H9 (cell line): ENCODE measurements around the gene NEU3. TPM values are rescaled to one million over a fixed set of nuclear protein-coding genes. Genes with fewer than 3 reads are reported as not detected.

ENCODE experiments used
- DNase-seq: peaks from one replicate; pipeline ENCODE4 v3.0.0-alpha.2; 2017
- H2AFZ ChIP-seq: one replicate; pipeline ENCODE4 v1.6.1; 2013; ENCODE audit warnings: mild to moderate bottlenecking, low read length, control low read depth, moderate library complexity
- H2AK5ac ChIP-seq: 2 replicates; pipeline ENCODE4 v1.6.1; 2013; ENCODE audit warnings: low read length, control low read depth, mixed read lengths; ENCODE audit not compliant: insufficient read length
- H2BK120ac ChIP-seq: one replicate; pipeline ENCODE4 v1.6.1; 2013; ENCODE audit warnings: low read depth, mild to moderate bottlenecking, low read length, control low read depth, inconsistent platforms; ENCODE audit not compliant: poor library complexity, severe bottlenecking
- H2BK12ac ChIP-seq: 2 replicates; pipeline ENCODE4 v1.6.1; 2013; ENCODE audit warnings: low read length, control low read depth, mixed read lengths, low read depth; ENCODE audit not compliant: insufficient read length
- H2BK15ac ChIP-seq: 2 replicates; pipeline ENCODE4 v1.6.1; 2013; ENCODE audit warnings: low read depth, low read length, control low read depth
- H2BK20ac ChIP-seq: one replicate; pipeline ENCODE4 v1.6.1; 2013; ENCODE audit warnings: low read depth, mild to moderate bottlenecking, low read length, control low read depth, inconsistent platforms; ENCODE audit not compliant: poor library complexity, severe bottlenecking
- H2BK5ac ChIP-seq: 2 replicates; pipeline ENCODE4 v1.6.1; 2013; ENCODE audit warnings: low read length, control low read depth, mixed read lengths; ENCODE audit not compliant: insufficient read length
- H3K14ac ChIP-seq: 2 replicates; pipeline ENCODE4 v1.6.1; 2013; ENCODE audit warnings: low read length, control low read depth; ENCODE audit not compliant: insufficient read depth
- H3K18ac ChIP-seq: 2 replicates; pipeline ENCODE4 v1.6.1; 2013; ENCODE audit warnings: low read depth, mild to moderate bottlenecking, mixed read lengths, low read length, control low read depth; ENCODE audit not compliant: insufficient read length
- H3K23ac ChIP-seq: 2 replicates; pipeline ENCODE4 v1.6.1; 2013; ENCODE audit warnings: low read length, control low read depth, mixed read lengths, low read depth; ENCODE audit not compliant: insufficient read length
- H3K23me2 ChIP-seq: 2 replicates; pipeline ENCODE4 v1.6.1; 2013; ENCODE audit warnings: low read depth, mild to moderate bottlenecking, mixed read lengths, low read length, control low read depth; ENCODE audit not compliant: insufficient read length, poor library complexity, severe bottlenecking
- H3K27ac ChIP-seq: 2 replicates; pipeline ENCODE4 v1.5.1; 2013; ENCODE audit warnings: low read length, control low read depth, mixed read lengths, low read depth; ENCODE audit not compliant: insufficient read length
- H3K27me3 ChIP-seq: 2 replicates; pipeline ENCODE4 v1.6.1; 2013; ENCODE audit warnings: low read length, control low read depth, inconsistent platforms; ENCODE audit not compliant: insufficient read depth
- H3K4ac ChIP-seq: 2 replicates; pipeline ENCODE4 v1.6.1; 2013; ENCODE audit warnings: low read depth, mild to moderate bottlenecking, control low read depth, inconsistent platforms, low read length, moderate library complexity
- H3K4me1 ChIP-seq: 2 replicates; pipeline ENCODE4 v1.6.1; 2013; ENCODE audit warnings: low read length, control low read depth, inconsistent platforms; ENCODE audit not compliant: insufficient read depth
- H3K4me2 ChIP-seq: 2 replicates; pipeline ENCODE4 v1.6.1; 2013; ENCODE audit warnings: low read length, control low read depth, mixed read lengths; ENCODE audit not compliant: insufficient read length, insufficient read depth
- H3K56ac ChIP-seq: 2 replicates; pipeline ENCODE4 v1.6.1; 2013; ENCODE audit warnings: low read depth, mild to moderate bottlenecking, mixed read lengths, low read length, control low read depth; ENCODE audit not compliant: insufficient read length
- H3K79me1 ChIP-seq: 2 replicates; pipeline ENCODE4 v1.6.1; 2013; ENCODE audit warnings: low read depth, mild to moderate bottlenecking, moderate library complexity, low read length, control low read depth, inconsistent platforms; ENCODE audit not compliant: insufficient read depth, poor library complexity, severe bottlenecking
- H3K79me2 ChIP-seq: 2 replicates; pipeline ENCODE4 v1.6.1; 2013; ENCODE audit warnings: low read length, control low read depth, inconsistent platforms; ENCODE audit not compliant: insufficient read depth
- H3K9ac ChIP-seq: 2 replicates; pipeline ENCODE4 v1.6.1; 2013; ENCODE audit warnings: low read length, control low read depth, mixed read lengths; ENCODE audit not compliant: insufficient read length; ENCODE audit errors: extremely low read depth
- H3K9me3 ChIP-seq: one replicate; pipeline ENCODE4 v1.6.1; 2013; ENCODE audit warnings: low read depth, low read length, inconsistent platforms; ENCODE audit not compliant: control insufficient read depth
- H3T11ph ChIP-seq: one replicate; pipeline ENCODE4 v1.6.1; 2013; ENCODE audit warnings: mild to moderate bottlenecking, low read length, control low read depth, inconsistent platforms
- H4K20me1 ChIP-seq: one replicate; pipeline ENCODE4 v1.6.1; 2013; ENCODE audit not compliant: control insufficient read depth, insufficient read length, insufficient read depth
- H4K5ac ChIP-seq: 2 replicates; pipeline ENCODE4 v1.6.1; 2013; ENCODE audit warnings: low read depth, mild to moderate bottlenecking, mixed read lengths, low read length, control low read depth; ENCODE audit not compliant: insufficient read length
- H4K8ac ChIP-seq: replicated peaks from 2 replicates; pipeline ENCODE4 v1.6.1; 2013; ENCODE audit warnings: low read length, control low read depth, mixed read lengths, low read depth; ENCODE audit not compliant: insufficient read length
- H4K91ac ChIP-seq: 2 replicates; pipeline ENCODE4 v1.6.1; 2013; ENCODE audit warnings: low read depth, mild to moderate bottlenecking, moderate library complexity, mixed read lengths, low read length, control low read depth; ENCODE audit not compliant: insufficient read length
- H3K27ac Mint-ChIP-seq, 3 experiments: 2 replicates in 2 of 3; 3 replicates in 1 of 3; pipeline ENCODE4 v1.8.0; 2020 to 2021; ENCODE audit warnings: mixed read lengths in 3 of 3, mild to moderate bottlenecking in 1 of 3, moderate library complexity in 1 of 3
- H3K27me3 Mint-ChIP-seq: 2 replicates; pipeline ENCODE4 v1.8.0; 2021; ENCODE audit warnings: low read depth, mild to moderate bottlenecking, moderate library complexity, mixed read lengths
- H3K36me3 Mint-ChIP-seq, 3 experiments: 2 replicates in 2 of 3; 3 replicates in 1 of 3; pipeline ENCODE4 v1.8.0; 2020 to 2021; ENCODE audit warnings: low read depth in 3 of 3, mixed read lengths in 3 of 3; ENCODE audit not compliant: insufficient read depth in 1 of 3
- H3K4me1 Mint-ChIP-seq, 2 experiments: 2 replicates each; pipeline ENCODE4 v1.8.0; 2020; ENCODE audit warnings: mixed read lengths in 2 of 2
- H3K4me3 Mint-ChIP-seq, 2 experiments: 2 replicates in 1 of 2; 3 replicates in 1 of 2; pipeline ENCODE4 v1.8.0; 2020 to 2021; ENCODE audit warnings: mild to moderate bottlenecking in 2 of 2, mixed read lengths in 2 of 2, moderate library complexity in 1 of 2
- H3K9me3 Mint-ChIP-seq, 2 experiments: 2 replicates in 1 of 2; 3 replicates in 1 of 2; pipeline ENCODE4 v1.8.0; 2020; ENCODE audit warnings: mild to moderate bottlenecking in 2 of 2, mixed read lengths in 2 of 2, moderate library complexity in 1 of 2
- WGBS: extraction: QIAGEN DNeasy Blood & Tissue Kit; methylation state at CpG from one replicate; pipeline ENCODE4 v1.1.7; 2013; ENCODE audit warnings: missing lambda C conversion rate, low lambda C conversion rate, mixed read lengths; ENCODE audit not compliant: insufficient read length; ENCODE audit errors: extremely low coverage; 5-methylcytosine and 5-hydroxymethylcytosine counted together
- total RNA-seq: library from RNA; stranded (reverse); gene quantifications from 2 replicates; pipeline ENCODE4 v1.2.1, GENCODE V29; 2021
- TF ChIP-seq, protein P1 (sequence below): fragments of 200-600 bp; sonication (generic); conservative IDR thresholded peaks from 3 replicates; pipeline ENCODE4 v1.8.0; 2021; ENCODE audit warnings: antibody characterized with exemption, mild to moderate bottlenecking

The NEU3 gene
- total RNA-seq, 1 experiment from 2014 or later = 15.9 TPM

DNA sequence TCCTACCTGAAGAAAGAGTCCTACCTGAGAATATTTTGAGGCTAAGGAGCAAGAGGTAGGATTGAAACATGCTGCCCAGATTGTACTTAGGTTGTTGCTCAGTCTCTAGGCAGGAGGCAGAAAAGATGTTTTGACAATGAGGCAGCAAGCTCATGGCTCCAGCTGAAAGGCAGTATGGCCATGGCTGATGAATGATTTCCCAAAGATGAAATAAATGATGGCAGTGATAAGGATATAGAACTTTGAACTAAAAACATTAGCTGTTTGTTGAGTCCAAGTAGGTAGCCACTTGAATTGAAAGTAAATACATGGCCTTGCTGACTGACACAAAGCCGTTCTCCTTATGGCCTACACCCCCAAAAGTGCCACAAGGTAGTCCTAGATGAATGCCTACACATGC lies 6.8 kb upstream of the NEU3 start:
- H2BK12ac ChIP-seq = no peak overlapping the region
- no peak overlapping the region for H2AK5ac ChIP-seq
- no peak overlapping the region for H3T11ph ChIP-seq
- H3K36me3 Mint-ChIP-seq = peaks cover 3 to 18% (median 4%) of the 10 kb centered on the region in 3 experiments; a peak in 3 of 7 replicates
- TF ChIP-seq, protein P1, sequence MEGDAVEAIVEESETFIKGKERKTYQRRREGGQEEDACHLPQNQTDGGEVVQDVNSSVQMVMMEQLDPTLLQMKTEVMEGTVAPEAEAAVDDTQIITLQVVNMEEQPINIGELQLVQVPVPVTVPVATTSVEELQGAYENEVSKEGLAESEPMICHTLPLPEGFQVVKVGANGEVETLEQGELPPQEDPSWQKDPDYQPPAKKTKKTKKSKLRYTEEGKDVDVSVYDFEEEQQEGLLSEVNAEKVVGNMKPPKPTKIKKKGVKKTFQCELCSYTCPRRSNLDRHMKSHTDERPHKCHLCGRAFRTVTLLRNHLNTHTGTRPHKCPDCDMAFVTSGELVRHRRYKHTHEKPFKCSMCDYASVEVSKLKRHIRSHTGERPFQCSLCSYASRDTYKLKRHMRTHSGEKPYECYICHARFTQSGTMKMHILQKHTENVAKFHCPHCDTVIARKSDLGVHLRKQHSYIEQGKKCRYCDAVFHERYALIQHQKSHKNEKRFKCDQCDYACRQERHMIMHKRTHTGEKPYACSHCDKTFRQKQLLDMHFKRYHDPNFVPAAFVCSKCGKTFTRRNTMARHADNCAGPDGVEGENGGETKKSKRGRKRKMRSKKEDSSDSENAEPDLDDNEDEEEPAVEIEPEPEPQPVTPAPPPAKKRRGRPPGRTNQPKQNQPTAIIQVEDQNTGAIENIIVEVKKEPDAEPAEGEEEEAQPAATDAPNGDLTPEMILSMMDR = no peak
- H4K5ac ChIP-seq = no peak overlapping the region
- H2BK5ac ChIP-seq = no peak overlapping the region
- no peak overlapping the region for H3K14ac ChIP-seq
- no peak overlapping the region for H3K18ac ChIP-seq
- H3K9ac ChIP-seq = no peak overlapping the region
- no peak overlapping the region for H3K23ac ChIP-seq
- no peaks in the 10 kb centered on the region for H4K20me1 ChIP-seq
- H3K27ac ChIP-seq = no peak overlapping the region
- no peak overlapping the region for H3K4me2 ChIP-seq
- H3K4me3 Mint-ChIP-seq = no peak overlapping the region; a peak in 1 of 5 replicates
- H3K27ac Mint-ChIP-seq = no peak overlapping the region
- no peaks in the 10 kb centered on the region for H3K27me3 ChIP-seq
- H2BK15ac ChIP-seq = no peak overlapping the region
- no peak overlapping the region for H4K91ac ChIP-seq
- no peaks in the 10 kb centered on the region for H3K4me1 Mint-ChIP-seq
- no peak overlapping the region for H2BK120ac ChIP-seq
- H3K4ac ChIP-seq = no peak overlapping the region
- no peak overlapping the region for H4K8ac ChIP-seq
- no peaks in the 10 kb centered on the region for H3K79me1 ChIP-seq
- H3K79me2 ChIP-seq = no peaks in the 10 kb centered on the region
- no peak overlapping the region for H2AFZ ChIP-seq
- DNase-seq = no peak
- H3K56ac ChIP-seq = no peak overlapping the region
- no peaks in the 10 kb centered on the region for H3K9me3 ChIP-seq
- no peaks in the 10 kb centered on the region for H3K23me2 ChIP-seq
- no CpG with 5 or more reads among the region's 1 CpG for WGBS
- no peak overlapping the region for H2BK20ac ChIP-seq
- no peaks in the 10 kb centered on the region for H3K4me1 ChIP-seq
- no peaks in the 10 kb centered on the region for H3K27me3 Mint-ChIP-seq
- no peaks in the 10 kb centered on the region for H3K9me3 Mint-ChIP-seq
